Duodenal mucosa (tissue), 2 donors: ENCODE measurements around the gene SLC37A4.
"Not testable (repeated sequence)": the region's sequence is repeated elsewhere in the genome, so short reads cannot be mapped to it uniquely, and the experiment has no call there.

Source experiments
- H3K27ac ChIP-seq: one replicate; pipeline ENCODE4 v1.7.0; 2013; ENCODE audit warnings: low read depth, low read length
- H3K27me3 ChIP-seq, 2 donors: one replicate each; pipeline ENCODE4 v1.7.0; 2013; ENCODE audit warnings: low read length in 2 of 2, control low read depth in 1 of 2; ENCODE audit not compliant: insufficient read depth in 2 of 2, control insufficient read depth in 1 of 2
- H3K36me3 ChIP-seq, 2 donors: one replicate each; pipeline ENCODE4 v1.7.0; 2013; ENCODE audit warnings: low read length in 2 of 2, control low read depth in 1 of 2; ENCODE audit not compliant: insufficient read depth in 2 of 2, control insufficient read depth in 1 of 2
- H3K4me1 ChIP-seq, 2 donors: one replicate each; pipeline ENCODE4 v1.7.0; 2013; ENCODE audit warnings: low read length in 2 of 2, control low read depth in 1 of 2; ENCODE audit not compliant: insufficient read depth in 2 of 2, control insufficient read depth in 1 of 2
- H3K4me3 ChIP-seq, 2 donors: one replicate each; pipeline ENCODE4 v1.7.0; 2013; ENCODE audit warnings: low read length in 2 of 2, low read depth in 1 of 2
- H3K9ac ChIP-seq, 2 donors: one replicate each; pipeline ENCODE4 v1.7.0; 2013; ENCODE audit warnings: low read length in 2 of 2, low read depth in 1 of 2
- H3K9me3 ChIP-seq, 2 donors: one replicate each; pipeline ENCODE4 v1.7.0; 2013; ENCODE audit warnings: low read length in 2 of 2, control low read depth in 1 of 2; ENCODE audit not compliant: control insufficient read depth in 1 of 2

Gene SLC37A4

DNA sequence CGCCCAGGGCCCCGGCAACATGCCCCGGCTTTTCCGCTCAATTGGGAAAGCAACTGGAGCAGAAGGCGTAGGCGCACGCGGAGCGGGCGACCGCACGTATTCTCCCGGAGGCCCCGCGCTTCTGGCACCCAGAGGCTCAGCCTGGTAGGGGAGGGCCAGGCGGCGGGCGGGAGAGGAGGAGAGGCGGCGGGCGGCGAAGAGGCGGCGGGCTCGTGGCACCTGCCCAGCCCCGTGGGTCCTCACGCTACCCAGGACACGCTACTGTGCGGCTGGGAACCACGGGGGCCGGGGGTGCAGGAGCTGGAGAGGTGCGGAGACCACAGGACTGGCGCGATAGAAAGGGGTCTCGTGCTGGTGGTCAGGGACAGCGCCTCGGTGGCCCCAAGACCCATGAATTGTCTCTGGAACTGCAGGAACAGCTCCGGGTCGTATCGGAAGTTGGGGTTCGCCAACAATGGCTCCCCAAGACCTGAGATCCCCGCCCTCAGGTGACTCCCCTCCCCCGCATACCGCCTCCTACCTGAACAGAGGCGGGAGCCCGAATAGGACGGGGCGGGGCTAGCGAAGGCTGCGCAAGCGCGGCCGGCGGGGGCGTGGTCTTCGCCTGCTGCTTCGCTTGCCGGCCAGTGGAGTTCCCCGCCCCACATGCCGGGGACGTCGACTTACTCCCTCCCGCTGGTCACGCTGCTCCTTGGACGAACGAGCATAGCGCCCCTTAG lies at the start of gene SLC37A4:
SLC37A4 (minus strand) TSS at position 549 of the 719 bp plus-strand sequence.
- peaks cover 30 to 43% of the 10 kb centered on the region in 2 donors for H3K4me1 ChIP-seq
- H3K27me3 ChIP-seq, result no peaks in the 10 kb centered on the region
- H3K27ac ChIP-seq, result peak within 1 kb of the TSS; percentile 82
- H3K9ac ChIP-seq, result peak within 1 kb of the TSS; percentile 84 to 92
- no peaks in the 10 kb centered on the region for H3K9me3 ChIP-seq
- peaks cover 0 to 16% of the 10 kb centered on the region in 2 donors for H3K36me3 ChIP-seq
- peak within 1 kb of the TSS; percentile 89 to 93 for H3K4me3 ChIP-seq

DNA sequence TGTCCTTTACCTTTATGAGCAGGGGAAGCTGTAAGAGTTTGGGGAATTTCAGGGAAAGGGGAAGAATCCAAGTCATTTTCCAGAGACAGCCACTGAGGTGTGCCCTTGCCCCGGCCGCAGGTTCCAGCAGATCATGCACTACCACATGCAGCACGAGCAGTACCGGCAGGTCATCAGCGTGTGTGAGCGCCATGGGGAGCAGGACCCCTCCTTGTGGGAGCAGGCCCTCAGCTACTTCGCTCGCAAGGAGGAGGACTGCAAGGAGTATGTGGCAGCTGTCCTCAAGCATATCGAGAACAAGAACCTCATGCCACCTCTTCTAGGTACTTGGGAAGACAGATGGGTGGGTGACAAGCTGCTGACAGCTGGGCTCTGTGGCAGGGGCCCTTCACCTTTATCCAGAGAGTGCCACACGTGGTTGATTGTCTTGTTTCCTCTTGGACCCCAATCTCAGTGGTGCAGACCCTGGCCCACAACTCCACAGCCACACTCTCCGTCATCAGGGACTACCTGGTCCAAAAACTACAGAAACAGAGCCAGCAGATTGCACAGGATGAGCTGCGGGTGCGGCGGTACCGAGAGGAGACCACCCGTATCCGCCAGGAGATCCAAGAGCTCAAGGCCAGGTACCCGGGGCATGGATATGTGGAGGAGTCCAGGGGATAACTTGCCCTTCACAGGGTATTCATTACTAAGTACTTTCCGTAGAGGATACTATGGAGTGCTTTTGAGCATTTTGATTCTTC lies 48.2 kb upstream of the SLC37A4 start:
- peaks cover 47 to 73% of the 10 kb centered on the region in 2 donors for H3K36me3 ChIP-seq
- H3K27me3 ChIP-seq, result no peaks in the 10 kb centered on the region
- no peak overlapping the region for H3K4me3 ChIP-seq
- H3K9me3 ChIP-seq, result no peaks in the 10 kb centered on the region
- peaks cover 31 to 32% of the 10 kb centered on the region in 2 donors for H3K4me1 ChIP-seq
- no peak overlapping the region for H3K27ac ChIP-seq
- no peak overlapping the region for H3K9ac ChIP-seq

DNA sequence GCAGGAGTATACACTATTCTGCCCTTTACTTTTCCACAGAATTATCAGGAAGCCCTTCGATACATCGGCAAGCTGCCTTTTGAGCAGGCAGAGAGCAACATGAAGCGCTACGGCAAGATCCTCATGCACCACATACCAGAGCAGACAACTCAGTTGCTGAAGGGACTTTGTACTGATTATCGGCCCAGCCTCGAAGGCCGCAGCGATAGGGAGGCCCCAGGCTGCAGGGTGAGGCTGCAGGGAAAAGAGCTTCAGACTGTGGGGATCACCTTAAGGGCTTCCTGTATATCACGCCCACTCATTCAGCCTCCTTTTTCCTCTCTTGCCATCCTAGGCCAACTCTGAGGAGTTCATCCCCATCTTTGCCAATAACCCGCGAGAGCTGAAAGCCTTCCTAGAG lies 47.2 kb upstream of the SLC37A4 start:
- no peak overlapping the region for H3K27ac ChIP-seq
- no peaks in the 10 kb centered on the region for H3K9me3 ChIP-seq
- H3K9ac ChIP-seq, result peak overlapping the region in 1 of 2 donors; percentile 52
- no peaks in the 10 kb centered on the region for H3K27me3 ChIP-seq
- H3K4me1 ChIP-seq, result peaks cover 31 to 32% of the 10 kb centered on the region in 2 donors
- peaks cover 57 to 83% of the 10 kb centered on the region in 2 donors for H3K36me3 ChIP-seq
- peak overlapping the region; percentile 30 to 34 for H3K4me3 ChIP-seq

DNA sequence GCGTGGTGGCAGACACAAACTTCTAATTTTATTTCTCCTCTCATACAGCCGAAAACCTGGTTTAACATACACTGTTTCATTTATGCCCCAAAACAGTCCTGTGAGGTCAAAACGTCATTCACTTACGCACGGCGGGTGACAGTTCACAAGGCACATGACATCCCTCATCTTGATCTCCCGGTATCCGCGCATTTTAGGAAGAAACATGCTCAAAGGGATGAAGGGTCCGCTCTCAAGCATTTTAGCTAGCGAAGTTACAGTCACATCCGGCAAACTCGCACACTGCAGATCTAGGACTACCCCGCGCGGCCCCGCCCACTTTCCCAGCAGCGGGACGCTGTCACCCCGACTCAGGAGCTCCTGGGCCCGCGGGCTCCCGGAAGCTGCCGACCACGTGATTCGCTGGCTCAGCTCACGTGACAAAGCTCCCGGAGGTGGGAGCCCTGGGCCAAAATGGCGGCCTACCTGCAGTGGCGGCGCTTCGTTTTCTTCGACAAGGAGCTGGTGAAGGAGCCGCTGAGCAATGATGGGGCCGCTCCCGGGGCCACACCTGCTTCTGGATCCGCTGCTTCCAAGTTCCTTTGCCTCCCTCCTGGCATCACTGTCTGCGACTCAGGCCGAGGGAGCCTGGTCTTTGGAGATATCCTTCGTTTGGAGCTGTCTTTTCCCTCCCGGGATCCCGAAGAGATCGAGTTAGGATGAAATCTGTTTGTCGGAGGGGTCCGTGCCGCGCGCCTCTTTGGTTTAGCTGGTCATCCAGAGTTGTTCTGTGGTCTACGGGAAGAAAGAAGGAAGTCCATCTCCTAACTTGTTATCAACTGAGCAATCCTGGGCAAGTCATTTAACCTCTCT lies 36.9 kb upstream of the SLC37A4 start, which contains the start of gene VPS11:
VPS11 (plus strand) TSS at position 448 of the 852 bp plus-strand sequence; CDS start at position 454, 6 bp downstream.
- Histone ChIP-seq H3K27me3 (no peaks in the 10 kb centered on the region), H3K9ac (peak within 1 kb of the TSS; percentile 88 to 96), H3K4me3 (peak within 1 kb of the TSS; percentile 97 to 100), H3K9me3 (no peaks in the 10 kb centered on the region), H3K36me3 (peaks cover 12 to 29% of the 10 kb centered on the region in 2 donors), H3K27ac (peak within 1 kb of the TSS; percentile 77), H3K4me1 (peaks cover 8 to 18% of the 10 kb centered on the region in 2 donors)

DNA sequence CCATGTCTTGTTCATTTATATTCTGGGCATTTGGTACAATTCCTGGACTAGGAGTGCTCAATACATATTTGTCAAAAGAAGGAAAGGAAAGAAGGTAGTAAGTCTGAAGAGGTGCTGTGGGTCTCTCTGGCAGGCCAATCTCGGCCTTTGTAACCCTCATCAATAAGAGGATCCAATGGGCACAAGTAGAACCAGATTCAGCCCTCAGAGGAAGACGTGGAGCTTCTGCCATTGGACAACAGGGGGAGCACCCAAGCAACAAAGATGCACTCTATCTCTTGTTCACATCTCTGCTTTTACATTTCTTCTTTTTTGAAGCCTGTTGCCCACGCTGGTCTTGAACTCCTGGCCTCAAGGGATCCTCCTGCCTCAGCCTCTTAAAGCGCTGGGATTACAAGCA lies 34.7 kb upstream of the SLC37A4 start:
- Histone ChIP-seq H3K36me3 (peaks cover 4 to 7% of the 10 kb centered on the region in 2 donors), H3K9ac (no peak overlapping the region), H3K27me3 (no peaks in the 10 kb centered on the region), H3K27ac (no peak overlapping the region), H3K4me3 (no peak overlapping the region), H3K4me1 (peaks cover 8 to 18% of the 10 kb centered on the region in 2 donors), H3K9me3 (no peaks in the 10 kb centered on the region)

DNA sequence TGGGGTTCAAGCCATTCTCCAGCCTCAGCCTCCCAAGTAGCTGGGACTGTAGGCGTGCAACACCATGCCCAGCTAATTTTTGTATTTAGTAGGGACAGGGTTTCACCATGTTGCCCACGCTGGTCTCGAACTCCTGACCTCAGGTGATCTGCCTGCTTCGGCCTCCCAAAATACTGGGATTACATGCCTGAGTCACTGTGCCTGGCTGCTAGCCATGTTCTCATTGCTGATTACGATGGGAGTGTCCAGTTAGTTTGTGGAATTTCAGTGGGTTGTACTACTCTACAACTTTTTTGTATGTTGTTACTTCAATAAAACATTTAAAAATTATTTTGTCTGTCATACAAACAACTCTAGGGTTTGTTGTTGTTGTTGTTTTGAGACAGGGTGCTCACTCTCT lies 32.1 kb upstream of the SLC37A4 start:
- H3K4me3 ChIP-seq, result no peak overlapping the region
- peaks cover 11 to 17% of the 10 kb centered on the region in 2 donors for H3K4me1 ChIP-seq
- no peak overlapping the region for H3K27ac ChIP-seq
- no peak overlapping the region for H3K9ac ChIP-seq
- H3K36me3 ChIP-seq, result no peaks in the 10 kb centered on the region
- no peaks in the 10 kb centered on the region for H3K27me3 ChIP-seq
- H3K9me3 ChIP-seq, result no peaks in the 10 kb centered on the region

DNA sequence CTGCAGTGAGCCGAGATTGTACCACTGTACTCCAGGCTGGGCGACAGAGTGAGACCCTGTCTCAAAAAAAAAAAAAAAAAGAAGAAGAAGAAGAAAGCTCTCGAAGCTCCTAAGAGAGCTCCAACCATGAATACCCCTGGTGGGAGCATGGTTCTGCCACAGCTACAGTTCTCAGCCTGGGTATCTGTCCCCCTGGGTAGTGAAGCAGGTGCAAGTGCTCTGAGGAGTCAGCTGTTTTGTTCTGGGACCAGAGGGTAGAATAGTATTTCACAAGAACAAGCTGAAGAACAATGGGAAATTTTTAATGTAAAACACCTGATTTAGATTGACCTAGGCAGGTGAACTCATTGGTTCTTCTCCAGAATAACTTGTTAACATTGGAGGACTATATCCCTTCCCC lies 30.6 kb upstream of the SLC37A4 start:
- H3K4me1 ChIP-seq, result peaks cover 6 to 10% of the 10 kb centered on the region in 2 donors

DNA sequence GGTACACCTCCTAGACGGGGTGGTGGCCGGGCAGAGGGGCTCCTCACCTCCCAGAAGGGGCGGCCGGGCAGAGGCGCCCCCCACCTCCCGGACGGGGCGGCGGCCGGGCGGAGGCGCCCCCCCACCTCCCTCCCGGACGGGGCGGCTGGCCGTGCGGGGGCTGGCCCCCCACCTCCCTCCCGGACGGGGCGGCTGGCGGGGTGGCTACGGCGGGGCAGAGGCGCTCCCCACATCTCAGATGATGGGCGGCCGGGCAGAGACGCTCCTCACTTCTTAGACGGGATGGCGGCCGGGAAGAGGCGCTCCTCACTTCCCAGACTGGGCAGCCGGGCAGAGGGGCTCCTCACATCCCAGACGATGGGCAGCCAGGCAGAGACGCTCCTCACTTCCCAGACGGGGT lies 28.5 kb upstream of the SLC37A4 start:
- not testable (repeated sequence) for H3K9me3 ChIP-seq, H3K27me3 ChIP-seq, H3K27ac ChIP-seq, H3K9ac ChIP-seq, H3K4me3 ChIP-seq
- H3K4me1 ChIP-seq, result peaks cover 19 to 22% of the 10 kb centered on the region in 2 donors
- H3K36me3 ChIP-seq, result peaks cover 12 to 13% of the 10 kb centered on the region in 2 donors

More for the DNA sequence above, 30.6 kb upstream of the SLC37A4 start:
- no peak overlapping the region for H3K4me3 ChIP-seq
- no peaks in the 10 kb centered on the region for H3K9me3 ChIP-seq
- no peaks in the 10 kb centered on the region for H3K27me3 ChIP-seq
- no peak overlapping the region for H3K27ac ChIP-seq
- no peaks in the 10 kb centered on the region for H3K36me3 ChIP-seq
- no peak overlapping the region for H3K9ac ChIP-seq

DNA sequence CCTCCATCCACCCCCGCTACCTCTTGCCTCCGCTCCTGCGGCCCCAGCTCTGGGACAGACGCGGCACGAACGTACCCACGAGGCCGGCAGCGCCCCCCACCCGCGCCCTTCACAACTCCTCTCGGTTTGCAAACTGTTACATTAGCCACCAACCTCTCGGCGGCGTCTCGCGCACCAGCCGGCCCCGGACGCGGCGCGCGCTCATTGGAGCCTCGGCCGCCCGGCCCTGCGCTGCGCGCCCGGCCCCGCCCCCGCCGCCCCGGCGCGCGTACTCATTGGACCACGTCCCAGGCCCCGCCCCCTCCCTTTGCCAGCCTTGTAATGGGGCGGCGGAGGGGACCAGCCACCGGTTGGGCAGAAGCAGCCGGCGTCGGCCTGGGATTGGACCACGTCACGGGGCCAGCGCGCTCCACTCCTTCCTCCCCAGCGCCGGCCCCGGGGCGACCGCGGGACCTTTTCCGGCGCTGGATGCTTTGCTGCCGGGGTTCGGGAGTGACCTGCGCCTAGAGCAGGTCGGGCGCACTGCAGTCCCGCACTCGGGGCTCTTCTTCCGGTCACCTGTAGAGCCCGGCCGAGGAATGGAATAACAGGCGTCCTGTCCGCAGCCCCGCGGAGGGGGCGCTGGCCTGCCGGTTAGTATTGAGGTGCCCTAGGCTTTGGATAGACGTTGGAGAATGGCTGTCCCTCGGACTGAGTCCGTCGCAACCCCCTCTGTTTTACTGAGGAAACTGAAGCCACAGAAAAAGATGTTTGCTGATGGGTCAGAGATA lies 26.5 kb upstream of the SLC37A4 start, which contains the start of gene HYOU1:
HYOU1 (minus strand) TSS at position 206 of the 770 bp plus-strand sequence. CDS start 1,045 bp downstream, outside the sequence.
- Histone ChIP-seq H3K9me3 (no peaks in the 10 kb centered on the region), H3K4me1 (peaks cover 19 to 22% of the 10 kb centered on the region in 2 donors), H3K27me3 (no peaks in the 10 kb centered on the region), H3K9ac (peak within 1 kb of the TSS; percentile 71 to 75), H3K4me3 (peak within 1 kb of the TSS; percentile 84 to 94), H3K27ac (peak within 1 kb of the TSS; percentile 73), H3K36me3 (peaks cover 30 to 33% of the 10 kb centered on the region in 2 donors)
